IPS-NIHi7 (cell line): ENCODE measurements around the gene TNS3.
A peak's percentile ranks its signal among the peaks of the same experiment; 100 is the strongest.
"Not testable (repeated sequence)": the region's sequence is repeated elsewhere in the genome, so short reads cannot be mapped to it uniquely, and the experiment has no call there.

Experiments
- DNase-seq: peaks from one replicate; pipeline ENCODE4 v3.0.0; 2012; ENCODE audit warnings: mixed read lengths; ENCODE audit errors: extremely low spot score

TNS3 gene

GRCh38 chr7:47472444-47473157 lies 109.3 kb downstream of the TNS3 start:
- no peak for DNase-seq

DNA sequence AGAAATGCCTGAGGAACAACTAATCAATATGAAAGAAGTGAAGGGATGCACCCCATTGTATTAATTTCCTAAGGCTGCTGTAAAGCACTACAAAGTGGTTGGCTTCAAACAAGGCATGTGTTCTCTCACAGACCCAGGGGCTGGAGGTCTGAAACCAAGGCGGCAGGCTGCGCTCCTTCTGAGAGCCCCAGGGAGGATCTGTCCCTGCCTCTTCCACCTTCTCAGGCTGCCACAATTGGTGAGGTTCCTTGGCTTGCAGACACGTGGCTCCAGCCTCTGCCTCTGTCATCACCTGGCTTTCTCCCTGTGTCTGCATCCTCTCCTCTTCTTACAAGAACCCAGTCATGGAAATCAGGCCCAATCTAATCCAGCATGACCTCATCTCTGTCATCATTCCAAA lies 110.1 kb downstream of the TNS3 start:
- DNase-seq: no peak

DNA sequence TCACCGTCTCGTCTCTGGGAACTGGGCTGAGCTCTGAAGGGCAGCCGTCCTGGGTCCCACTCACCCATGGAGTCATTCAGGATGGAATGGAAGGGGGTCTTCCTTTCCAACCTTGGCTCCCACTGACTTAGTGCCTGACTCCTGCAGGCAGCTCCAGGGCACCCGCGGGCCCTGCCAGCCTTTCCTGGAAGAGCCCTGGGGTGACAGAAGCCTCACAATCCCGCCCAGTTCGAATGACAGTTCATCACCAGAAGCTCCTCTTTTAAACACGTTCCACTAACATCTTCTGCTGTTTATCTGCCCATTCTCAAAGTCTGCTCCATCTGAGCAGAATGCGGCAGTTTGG lies 110.6 kb downstream of the TNS3 start:
- no peak for DNase-seq

DNA sequence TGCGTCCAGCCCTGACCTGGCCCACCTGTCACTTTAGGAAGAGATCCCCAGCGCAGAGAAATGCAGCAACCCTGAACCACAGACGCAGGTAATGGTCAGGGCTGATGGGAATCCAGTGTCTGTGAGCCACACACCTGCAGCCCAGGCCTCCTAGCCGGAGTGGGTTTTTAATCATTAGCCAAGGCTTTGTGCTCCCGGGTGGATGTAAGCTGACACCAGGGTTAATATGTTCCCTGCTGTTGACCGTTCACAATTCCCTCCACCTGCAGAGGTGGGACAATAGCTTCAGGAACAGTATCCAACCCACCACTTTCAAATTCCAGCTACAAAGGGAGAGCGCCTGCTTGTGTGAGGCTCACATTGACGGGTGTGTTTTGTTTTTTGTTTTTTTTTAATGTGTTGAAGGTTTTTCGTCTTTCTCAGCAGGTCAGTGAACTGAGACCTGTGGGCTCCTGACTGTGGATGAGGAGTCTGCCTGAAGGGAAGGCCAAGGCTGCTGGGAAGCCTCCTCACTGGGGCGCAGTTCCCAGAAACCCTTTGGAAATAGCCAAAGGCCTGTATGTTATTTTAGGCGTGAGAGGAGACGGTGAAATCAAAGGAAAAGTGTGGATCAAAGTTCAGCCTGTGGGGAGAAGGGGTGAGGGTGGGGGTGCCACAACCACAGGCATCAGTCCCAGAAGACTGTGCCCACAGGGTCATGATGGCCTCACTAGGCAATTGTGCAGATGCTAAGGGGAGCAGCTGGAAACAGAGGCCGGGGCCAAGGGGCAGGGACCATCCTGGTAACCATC lies 111.1 kb downstream of the TNS3 start:
- DNase-seq: peak; percentile 67

GRCh38 chr7:47469846-47470245 lies 112.1 kb downstream of the TNS3 start:
- not testable (repeated sequence) for DNase-seq

DNA sequence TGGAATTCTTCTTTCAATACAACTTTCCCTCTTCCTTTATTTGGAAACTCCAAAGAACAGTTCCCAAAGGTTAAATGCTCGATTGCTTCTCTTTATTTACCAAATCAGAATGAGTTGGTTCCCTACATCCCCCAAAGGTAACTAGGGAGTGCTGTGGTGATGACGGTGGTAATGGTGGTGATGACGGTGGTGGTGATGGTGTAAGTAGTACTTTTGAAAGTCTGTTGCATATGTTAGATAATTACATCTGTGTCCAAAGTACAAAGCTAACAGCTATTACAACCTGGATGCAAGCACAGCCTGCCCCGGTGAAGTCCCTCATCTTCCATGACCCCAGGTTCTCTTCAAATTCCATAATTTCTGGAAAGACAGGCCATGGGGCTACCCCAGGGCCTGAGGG lies 115.1 kb downstream of the TNS3 start:
- DNase-seq: no peak

DNA sequence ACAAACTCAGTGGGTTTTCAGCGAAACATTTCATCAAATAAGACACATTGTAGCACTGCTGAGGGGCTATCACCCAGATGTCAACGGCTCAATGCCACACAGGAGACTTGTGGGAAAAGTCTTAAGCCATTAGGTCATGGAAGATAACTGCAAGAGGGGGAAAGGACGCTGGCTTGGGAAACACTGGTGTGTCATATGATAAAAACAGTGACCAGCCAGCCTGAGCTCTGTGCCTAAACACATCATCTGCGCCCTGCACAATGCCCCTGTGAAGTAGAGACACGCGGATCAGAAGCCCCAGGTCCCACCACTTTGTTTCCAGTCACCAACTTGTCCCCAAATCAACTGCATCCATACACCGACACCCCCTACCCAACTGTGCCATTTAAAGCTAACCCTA lies 116.7 kb downstream of the TNS3 start:
- no peak for DNase-seq

DNA sequence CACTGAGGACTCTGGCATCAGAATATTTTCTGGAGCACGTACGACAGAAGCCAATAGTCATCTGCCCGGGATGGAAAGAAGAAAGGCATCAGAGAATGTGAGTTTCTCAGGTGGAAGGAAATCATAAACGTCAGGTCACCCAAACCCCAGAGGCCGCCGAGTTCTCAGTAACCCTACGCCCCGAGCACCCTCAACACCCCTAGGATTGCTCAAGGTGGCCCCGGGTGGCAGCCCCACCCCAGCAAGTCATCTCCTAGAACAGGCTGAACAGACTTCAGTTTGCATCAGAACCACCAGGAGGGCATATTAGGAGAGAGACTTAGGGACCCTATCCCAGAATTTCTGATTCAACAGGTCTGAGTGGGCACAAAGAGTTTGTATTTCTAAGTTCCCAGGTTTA lies 117.6 kb downstream of the TNS3 start:
- DNase-seq: no peak

DNA sequence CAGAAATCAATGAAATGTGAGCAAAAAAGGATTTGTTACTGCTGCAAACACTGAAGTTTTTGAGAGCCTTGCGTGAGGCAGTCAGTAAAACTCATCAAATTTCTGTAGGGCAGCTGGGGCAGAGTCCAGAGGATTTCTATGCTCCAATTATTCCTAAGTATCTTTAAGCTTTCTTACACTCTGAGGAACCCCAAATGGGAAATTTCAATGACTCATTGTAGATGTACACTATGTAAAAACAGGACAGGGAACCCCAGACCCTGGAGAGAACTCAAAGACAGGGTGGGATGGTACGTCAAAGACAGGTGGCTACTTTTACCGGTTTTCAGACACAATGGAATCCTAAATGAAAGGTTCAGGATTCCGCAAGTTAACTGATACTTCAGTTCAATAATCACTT lies 120.2 kb downstream of the TNS3 start:
- DNase-seq: no peak

DNA sequence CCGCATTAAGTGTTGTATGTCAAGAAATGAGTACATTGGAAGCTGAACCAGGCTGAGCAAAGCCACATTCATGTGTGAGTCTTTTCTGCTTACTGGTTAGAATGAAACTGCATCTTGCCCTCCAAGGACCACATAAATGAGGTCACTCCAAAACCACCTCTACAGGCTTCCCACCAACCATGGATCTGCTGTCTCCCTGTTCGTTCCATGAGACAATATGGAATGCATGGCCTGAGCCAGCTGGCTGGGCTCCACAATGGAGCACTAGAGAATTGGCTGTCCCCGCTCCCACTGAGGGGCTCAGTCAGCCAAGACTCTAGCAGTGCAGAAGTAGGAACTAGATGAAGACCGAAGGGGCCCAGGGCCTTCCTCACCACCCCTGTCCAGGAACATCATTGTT lies 120.8 kb downstream of the TNS3 start:
- no peak for DNase-seq

DNA sequence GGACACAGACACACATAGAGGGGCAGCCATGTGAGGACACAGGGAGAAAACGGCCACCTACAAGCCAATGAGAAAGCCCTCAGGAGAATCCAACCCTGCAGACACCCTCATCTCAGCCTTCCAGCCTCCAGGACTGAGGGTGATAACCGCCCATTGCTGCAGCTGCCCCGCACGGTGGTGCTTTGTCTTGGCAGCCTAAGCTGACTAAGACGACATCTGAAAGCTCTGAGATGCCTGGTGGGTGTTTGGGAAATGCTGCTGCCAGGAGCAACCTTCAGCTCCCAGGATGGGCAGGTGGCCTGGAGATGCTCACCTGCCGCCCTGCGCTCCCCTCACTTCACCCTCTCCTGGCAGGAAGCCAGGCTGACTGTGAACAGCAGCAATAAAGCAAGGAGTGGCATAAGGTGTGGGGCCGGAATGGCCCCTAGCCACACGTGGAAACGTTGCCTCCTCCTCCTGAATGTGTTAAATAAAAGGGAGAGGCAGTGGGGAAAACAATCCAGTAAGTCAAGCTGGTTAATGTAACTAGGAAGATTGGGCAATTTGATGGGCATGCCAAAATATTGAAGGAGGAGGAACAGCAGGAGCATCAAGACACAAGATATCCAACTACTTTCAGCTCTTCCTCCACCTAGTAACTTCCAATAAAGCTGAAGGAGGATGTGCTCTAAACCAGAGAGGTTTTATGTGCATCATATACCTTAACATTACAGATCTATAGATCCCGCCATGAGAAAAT lies 121.5 kb downstream of the TNS3 start:
- no peak for DNase-seq

GRCh38 chr7:47458486-47458885 lies 123.4 kb downstream of the TNS3 start:
- DNase-seq: no peak

DNA sequence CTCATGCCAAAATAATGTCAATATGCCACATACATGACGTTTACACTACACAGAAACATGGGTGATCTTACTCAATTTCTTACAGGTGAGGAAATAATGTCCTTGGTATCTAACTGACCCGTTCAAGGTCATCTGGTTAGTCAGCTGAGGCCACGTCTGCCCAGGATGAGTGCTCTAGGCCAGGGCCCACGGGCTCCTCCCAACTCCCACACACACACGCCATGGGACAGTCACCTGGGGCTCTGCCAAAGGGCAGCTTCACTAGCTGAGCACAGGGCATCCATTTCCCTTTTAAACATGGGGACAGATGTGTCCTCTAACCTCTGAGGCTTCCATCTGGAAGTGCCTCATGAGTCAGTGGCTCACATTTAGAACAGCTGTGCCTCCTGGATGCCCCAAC lies 123.9 kb downstream of the TNS3 start:
- no peak for DNase-seq

DNA sequence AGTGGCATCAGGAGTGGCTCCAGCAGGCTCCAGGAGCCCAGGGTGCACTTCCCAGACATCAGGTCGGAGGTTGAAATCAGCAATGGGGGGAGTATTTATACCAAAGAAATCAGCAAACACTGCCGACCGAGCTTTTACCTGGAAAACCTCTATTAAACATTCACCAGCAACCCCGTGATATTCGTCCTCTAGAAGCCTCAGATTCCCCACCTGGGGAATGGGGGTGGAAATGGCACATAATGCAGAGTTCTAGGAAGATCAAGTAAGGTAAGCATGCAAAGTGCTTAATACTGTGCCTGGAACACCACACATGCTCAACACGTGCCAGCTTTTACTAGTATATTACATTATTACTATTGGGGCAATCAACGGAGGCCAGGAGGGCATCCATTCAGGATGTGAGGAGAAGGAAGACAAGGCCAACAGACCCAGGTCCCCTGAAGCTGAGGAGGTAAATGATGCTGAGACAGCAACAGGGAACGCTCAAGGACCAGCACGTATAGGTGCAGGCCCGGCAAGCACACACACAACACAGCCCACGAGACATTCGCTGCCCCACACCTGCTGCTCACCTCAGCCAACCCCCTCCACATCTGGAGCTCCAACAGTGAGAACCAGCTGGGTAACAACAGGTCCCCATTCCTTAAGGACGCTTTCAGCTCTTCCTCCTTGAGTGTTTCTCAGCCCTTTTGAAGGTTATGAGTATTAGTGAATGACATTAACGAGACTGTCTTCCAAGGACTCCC lies 125.5 kb downstream of the TNS3 start:
- no peak for DNase-seq

DNA sequence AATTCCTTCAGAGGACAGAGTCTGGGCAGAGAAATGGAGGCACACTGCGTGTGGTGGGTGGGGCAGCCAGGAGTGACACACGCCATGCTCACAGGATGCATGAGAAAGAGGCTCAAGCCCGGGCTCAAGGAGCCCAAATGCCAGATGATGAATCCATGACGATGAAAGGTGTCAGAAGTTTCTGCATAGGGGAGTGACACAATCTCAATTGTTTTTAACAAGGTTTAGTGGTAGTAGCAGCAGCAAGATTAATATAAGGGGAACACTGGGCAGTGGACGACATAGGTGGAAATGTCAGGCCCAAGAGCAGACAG lies 126.1 kb downstream of the TNS3 start:
- DNase-seq: no peak

DNA sequence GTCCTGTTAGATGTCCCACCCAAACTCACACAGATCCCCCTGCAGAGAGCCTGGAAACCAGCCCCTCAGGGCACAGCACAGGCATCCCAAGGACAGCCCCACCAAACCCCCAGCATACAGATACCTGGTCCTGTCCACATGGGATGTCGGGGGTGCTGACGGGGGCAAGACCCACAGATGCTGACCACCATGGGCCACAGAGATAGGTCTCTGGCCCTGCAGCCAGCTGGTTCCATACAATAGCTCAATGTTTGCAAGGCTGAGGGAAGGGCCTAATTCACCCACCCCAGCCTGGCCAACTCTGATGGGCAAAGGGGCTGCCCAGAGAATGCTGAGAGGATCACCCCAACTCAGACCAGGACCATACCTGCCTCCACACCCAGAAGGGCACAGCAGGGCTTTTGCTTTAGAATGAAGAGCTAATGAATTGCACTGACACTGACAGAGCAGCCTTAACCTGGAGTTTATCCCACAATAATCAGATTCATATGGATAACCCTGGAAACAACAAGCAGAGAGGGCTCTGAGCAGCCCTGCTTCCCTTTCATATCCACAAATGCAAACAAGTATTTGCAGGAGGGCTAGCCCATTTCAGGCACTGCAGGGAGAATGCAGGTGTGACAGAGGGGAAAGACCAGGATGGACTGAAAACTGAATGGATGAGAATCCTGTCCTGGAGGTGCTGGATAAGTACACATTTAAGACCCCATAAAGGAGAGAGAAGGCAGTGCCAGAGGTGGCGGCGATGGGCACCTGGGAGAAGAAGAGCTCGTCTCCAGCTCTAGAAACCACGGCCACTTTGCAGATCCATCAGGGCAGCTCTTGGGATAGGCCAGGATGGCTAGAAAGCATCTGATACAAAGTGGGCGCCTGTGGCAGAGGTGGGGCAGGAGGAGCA lies 126.7 kb downstream of the TNS3 start:
- no peak for DNase-seq

DNA sequence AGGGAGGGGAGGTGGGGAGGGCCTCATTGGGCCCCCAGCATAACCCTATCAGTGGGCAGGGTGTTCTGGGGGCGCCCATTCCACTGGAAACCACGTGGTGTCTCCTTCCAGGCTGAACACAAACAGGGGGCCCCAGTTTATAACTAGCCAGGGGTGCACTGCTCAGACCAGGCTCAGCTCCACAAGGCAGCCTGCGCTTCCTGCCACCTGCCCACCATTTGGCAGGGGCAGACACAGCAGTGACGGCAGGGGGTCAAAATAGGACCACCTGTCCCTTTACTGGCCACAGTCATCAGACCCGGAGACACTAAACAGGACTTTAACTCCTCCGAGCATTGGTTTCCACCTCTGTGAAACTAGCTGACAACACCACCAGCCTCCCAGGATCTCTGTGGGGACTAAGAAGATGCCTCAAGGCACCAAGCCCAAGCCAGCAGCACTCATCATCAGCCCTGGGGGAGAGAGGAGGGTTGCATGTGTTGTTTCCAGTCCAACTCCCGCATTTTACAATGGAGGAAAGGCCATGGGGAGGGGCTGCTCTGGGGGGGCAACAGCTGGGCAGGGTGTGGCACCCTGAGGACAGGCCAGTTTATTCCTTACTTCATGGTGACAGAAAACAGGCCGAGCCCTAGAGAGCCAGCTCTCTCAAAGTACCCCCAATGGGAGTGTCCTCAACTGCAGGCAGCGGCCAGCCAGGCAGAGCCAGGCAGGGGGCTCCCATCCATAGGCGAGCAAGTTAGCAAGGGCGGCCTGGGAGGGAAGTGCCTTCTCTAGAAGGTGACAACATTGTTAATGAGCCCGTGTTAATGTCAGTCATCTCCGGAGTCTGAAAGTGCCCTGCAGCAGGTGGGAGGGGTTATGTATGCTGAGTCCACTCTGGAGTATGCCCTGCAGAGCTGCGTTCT lies 127.6 kb downstream of the TNS3 start:
- no peak for DNase-seq

DNA sequence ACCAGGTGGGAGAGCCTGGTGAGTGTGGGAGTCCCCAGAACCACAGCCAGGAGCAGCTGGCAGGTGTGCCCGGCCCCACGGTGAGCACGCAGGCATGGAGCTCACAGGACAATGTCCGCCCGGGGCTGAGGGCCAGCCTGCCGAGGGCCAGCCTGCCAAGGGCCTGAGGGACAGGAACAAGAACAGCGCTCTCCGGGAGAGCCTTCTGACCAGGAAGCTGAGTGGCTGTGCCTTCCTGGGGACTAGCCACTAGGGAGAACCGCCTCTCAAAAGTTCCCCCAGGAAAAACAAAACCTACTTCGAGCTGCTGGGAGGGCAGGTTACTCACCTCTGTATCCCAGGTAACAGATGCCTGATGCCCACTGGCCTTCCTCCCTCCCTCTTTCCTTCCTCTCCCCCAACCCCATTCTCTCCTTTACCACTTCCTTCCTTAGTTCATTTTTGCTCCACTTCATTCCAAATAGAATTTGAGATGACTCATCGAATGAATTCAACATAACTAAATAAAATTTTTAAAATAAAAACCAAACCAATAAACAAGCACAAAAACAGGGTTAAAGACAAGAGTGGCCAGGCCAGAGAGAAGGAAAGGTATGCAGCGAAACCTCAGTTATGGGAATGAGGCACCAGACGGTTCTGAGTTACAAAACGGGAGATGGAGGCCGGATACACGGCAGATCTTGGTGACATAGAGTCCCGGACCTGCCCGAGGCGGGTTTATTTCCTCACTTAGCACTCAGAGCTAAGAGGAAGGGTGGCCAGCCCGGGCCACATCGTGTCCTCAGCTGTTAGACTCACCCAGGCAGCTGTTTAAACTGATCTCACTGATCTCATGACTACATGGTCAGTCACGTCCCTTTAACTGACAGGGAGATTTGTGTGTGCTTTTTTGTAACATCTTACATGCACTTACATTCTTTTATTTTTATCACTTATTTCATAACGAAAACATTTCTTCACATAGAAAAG lies 128.5 kb downstream of the TNS3 start:
- no peak for DNase-seq

DNA sequence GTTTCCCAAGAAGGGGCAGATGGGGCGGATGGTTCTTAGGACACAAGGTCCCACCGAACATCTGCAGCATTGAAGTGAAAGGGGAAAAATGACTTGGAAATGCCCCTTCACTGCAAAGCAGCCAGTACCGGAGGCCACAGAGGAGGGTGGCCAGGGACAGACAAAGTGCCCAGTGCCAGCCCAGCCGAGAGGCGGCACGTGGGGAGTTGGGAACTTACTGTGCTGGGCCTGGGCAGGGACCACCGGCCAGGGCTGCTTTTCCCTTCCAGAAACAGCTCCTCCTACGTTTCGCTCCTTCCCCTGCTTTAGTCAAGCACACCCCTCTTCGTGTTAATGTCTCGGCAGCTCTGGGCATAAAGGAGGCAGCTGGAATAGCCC lies 129.2 kb downstream of the TNS3 start:
- no peak for DNase-seq
